ENCODE data around the gene VSX1.

VSX1 gene

DNA sequence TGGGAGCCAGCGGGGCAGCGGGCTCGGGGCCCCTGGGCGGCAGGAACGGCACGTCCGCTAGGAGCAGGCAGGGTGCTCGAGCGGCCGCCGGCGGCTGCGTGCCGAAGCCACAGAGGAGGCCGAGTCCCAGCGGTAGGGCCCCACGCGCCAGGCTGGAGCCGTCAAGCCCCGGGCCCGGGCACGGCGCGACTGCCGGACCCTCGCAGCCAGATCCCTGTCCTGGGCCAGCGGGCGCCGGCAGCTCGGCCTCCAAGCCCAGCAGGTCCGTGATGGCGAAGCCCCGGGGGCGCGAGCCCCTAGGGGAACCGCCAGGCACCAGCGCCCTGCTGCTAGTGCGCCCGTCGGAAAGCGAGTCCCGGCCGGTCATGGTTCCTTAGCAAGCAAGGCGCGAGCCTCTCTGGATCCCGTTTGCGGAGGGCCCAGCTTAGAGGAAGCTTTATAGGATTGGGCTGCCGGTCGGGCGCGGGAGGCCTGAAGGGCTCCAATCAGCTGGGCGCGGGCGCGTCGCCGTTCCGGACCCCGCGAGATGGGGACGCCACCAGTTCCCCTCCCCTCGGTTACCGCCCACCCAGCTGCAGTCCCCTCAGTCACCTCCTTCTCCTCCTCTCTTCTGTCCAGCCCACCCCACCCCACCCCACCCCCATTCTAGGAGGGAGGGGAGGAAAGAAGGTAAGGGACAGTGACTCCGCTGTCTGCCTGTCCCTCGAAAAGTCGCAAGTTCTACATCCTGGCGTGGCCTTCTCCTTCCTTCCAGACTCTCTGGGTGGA, at the start of gene VSX1:
Gene VSX1 (minus strand): TSS at position 412 of the 768 bp plus-strand sequence. CDS start 45 bp downstream, at position 367.
- H3K4me3 Mint-ChIP-seq: peak within 1 kb of the TSS; percentile 32
- peaks cover 6% of the 10 kb centered on the region for H3K36me3 Mint-ChIP-seq (ENCODE audit: insufficient read depth)
- no peak within 1 kb of the TSS for H3K27ac Mint-ChIP-seq (ENCODE audit: low read depth)
- H3K27me3 Mint-ChIP-seq: peaks cover 93% of the 10 kb centered on the region
- ATAC-seq (replicated peaks; ENCODE audit: extremely low read depth, poor library complexity, severe bottlenecking) (no peak), DNase-seq (ENCODE audit: low spot score in 2 of 2) (peak in 1 of 2 donors; percentile 10)
- no peaks in the 10 kb centered on the region for H3K9me3 Mint-ChIP-seq
- H3K4me1 Mint-ChIP-seq: peaks cover 22% of the 10 kb centered on the region

- H3K9me3 Mint-ChIP-seq: no peaks in the 10 kb centered on the region
- DNase-seq (ENCODE audit: low spot score in 2 of 2): no peak
- H3K27me3 Mint-ChIP-seq: peaks cover 39% of the 10 kb centered on the region
- H3K4me1 Mint-ChIP-seq: no peaks in the 10 kb centered on the region
- ATAC-seq (replicated peaks; ENCODE audit: extremely low read depth, poor library complexity, severe bottlenecking): no peak
- H3K36me3 Mint-ChIP-seq (ENCODE audit: insufficient read depth): no peaks in the 10 kb centered on the region
- H3K4me3 Mint-ChIP-seq: no peak overlapping the region
- H3K27ac Mint-ChIP-seq (ENCODE audit: low read depth): no peak overlapping the region
These were observed 48.0 kb upstream of the VSX1 start for GRCh38 chr20:25129908-25130307.

GRCh38 chr20:25129428-25129827, 47.5 kb upstream of the VSX1 start:
- Mint-ChIP-seq H3K27ac (ENCODE audit: low read depth) (no peak overlapping the region), H3K9me3 (no peaks in the 10 kb centered on the region), H3K4me1 (no peaks in the 10 kb centered on the region), H3K36me3 (ENCODE audit: insufficient read depth) (no peaks in the 10 kb centered on the region), H3K4me3 (no peak overlapping the region), H3K27me3 (peaks cover 37% of the 10 kb centered on the region)
- no peak for ATAC-seq (replicated peaks; ENCODE audit: extremely low read depth, poor library complexity, severe bottlenecking)
- no peak for DNase-seq (ENCODE audit: low spot score in 2 of 2)

- no peak overlapping the region for H3K4me3 Mint-ChIP-seq
- no peaks in the 10 kb centered on the region for H3K9me3 Mint-ChIP-seq
- peaks cover 29% of the 10 kb centered on the region for H3K27me3 Mint-ChIP-seq
- DNase-seq (ENCODE audit: low spot score in 2 of 2) (no peak), ATAC-seq (replicated peaks; ENCODE audit: extremely low read depth, poor library complexity, severe bottlenecking) (no peak)
- no peaks in the 10 kb centered on the region for H3K4me1 Mint-ChIP-seq
- no peaks in the 10 kb centered on the region for H3K36me3 Mint-ChIP-seq (ENCODE audit: insufficient read depth)
- H3K27ac Mint-ChIP-seq (ENCODE audit: low read depth): no peak overlapping the region
These were observed 46.7 kb upstream of the VSX1 start for GRCh38 chr20:25128649-25129048.

DNA sequence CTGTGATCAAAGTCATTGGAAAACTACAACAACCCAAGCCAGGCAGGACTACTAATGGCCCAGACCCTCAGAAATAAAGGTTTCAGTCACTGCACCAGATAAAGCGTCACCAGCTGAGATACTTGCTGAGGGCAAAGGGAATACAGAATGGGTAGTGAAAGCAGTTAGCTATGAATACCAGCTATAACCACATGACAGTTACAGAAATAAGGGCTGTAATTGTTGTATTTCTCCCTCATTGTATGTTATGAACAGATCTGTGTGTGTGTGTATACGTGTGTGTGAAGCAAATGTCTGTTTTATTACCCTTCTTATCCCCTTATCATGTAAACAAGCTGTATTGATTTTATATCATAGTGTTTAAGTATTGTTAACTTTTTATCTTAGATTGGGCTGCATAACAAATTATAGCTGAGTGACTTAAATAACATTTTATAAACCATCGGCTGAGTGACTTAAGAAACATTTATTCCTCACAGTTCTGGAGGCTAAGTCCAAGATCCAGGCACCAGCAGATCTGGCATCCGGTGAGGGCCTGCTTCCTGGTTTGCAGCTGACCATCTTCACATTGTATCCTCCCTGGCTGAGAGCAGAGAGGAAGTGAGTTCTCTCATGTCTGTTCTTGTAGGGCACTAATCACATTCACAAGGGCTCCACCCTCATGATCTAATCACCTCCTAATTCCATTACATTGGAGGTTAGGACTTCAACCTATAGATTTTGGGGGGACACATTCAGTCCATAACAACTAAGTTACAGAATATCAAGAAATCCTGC, 46.0 kb upstream of the VSX1 start:
- DNase-seq (ENCODE audit: low spot score in 2 of 2) (no peak), ATAC-seq (replicated peaks; ENCODE audit: extremely low read depth, poor library complexity, severe bottlenecking) (no peak)
- no peak overlapping the region for H3K27ac Mint-ChIP-seq (ENCODE audit: low read depth)
- peaks cover 22% of the 10 kb centered on the region for H3K27me3 Mint-ChIP-seq
- no peaks in the 10 kb centered on the region for H3K36me3 Mint-ChIP-seq (ENCODE audit: insufficient read depth)
- no peak overlapping the region for H3K4me3 Mint-ChIP-seq
- H3K4me1 Mint-ChIP-seq: no peaks in the 10 kb centered on the region
- no peaks in the 10 kb centered on the region for H3K9me3 Mint-ChIP-seq

GRCh38 chr20:25126204-25127029, 44.5 kb upstream of the VSX1 start:
- DNase-seq (ENCODE audit: low spot score in 2 of 2): no peak
- no peaks in the 10 kb centered on the region for H3K36me3 Mint-ChIP-seq (ENCODE audit: insufficient read depth)
- peaks cover 8% of the 10 kb centered on the region for H3K27me3 Mint-ChIP-seq
- H3K9me3 Mint-ChIP-seq: no peaks in the 10 kb centered on the region
- H3K27ac Mint-ChIP-seq (ENCODE audit: low read depth): no peak overlapping the region
- H3K4me3 Mint-ChIP-seq: no peak overlapping the region
- no peaks in the 10 kb centered on the region for H3K4me1 Mint-ChIP-seq
- no peak for ATAC-seq (replicated peaks; ENCODE audit: extremely low read depth, poor library complexity, severe bottlenecking)

DNA sequence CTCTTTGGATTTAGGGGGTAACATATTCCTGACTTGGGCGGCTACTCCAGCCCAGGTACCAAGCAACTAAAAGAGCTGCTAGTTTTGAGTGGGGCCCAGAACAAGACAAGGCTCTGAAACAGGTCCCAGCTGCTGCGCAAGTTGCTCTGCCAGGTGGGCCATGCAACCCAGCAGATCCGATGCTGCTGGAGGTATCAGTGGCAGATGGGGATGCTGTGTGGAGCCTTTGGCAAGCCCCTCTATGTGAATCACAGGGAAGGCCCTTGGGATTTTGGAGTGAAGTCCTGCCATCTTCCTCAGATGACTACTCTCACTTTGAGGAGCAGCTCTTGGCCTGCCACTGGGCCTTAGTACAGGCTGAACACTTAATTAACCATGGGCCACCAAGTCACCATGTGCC, 43.7 kb upstream of the VSX1 start:
- Mint-ChIP-seq H3K27me3 (peaks cover under 1% of the 10 kb centered on the region), H3K27ac (ENCODE audit: low read depth) (no peak overlapping the region), H3K36me3 (ENCODE audit: insufficient read depth) (no peaks in the 10 kb centered on the region), H3K4me1 (no peaks in the 10 kb centered on the region), H3K4me3 (no peak overlapping the region), H3K9me3 (no peaks in the 10 kb centered on the region)
- no peak for ATAC-seq (replicated peaks; ENCODE audit: extremely low read depth, poor library complexity, severe bottlenecking)
- DNase-seq (ENCODE audit: low spot score in 2 of 2): no peak

DNA sequence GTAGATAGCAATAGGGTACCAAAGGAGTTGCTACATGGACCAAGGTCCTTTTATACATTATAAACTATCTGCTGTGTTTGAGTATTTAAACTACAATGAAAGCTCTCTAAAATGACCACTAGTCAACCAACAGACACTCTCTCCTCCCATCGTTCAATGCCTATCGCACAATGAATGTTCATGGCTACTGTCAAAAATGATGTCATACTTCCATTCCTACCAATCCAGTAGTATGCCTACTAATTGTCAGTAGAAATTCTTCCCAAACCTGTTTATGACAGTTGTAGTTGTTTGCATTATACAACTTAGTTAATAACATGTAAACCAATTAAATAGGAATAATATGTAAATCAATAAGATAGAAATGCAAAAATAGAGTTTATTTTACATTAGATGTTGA, 39.0 kb upstream of the VSX1 start:
- DNase-seq (ENCODE audit: low spot score in 2 of 2) (no peak), ATAC-seq (replicated peaks; ENCODE audit: extremely low read depth, poor library complexity, severe bottlenecking) (no peak)
- H3K4me1 Mint-ChIP-seq: no peaks in the 10 kb centered on the region
- H3K9me3 Mint-ChIP-seq: no peaks in the 10 kb centered on the region
- peaks cover 8% of the 10 kb centered on the region for H3K27me3 Mint-ChIP-seq
- H3K27ac Mint-ChIP-seq (ENCODE audit: low read depth): no peak overlapping the region
- no peak overlapping the region for H3K4me3 Mint-ChIP-seq
- H3K36me3 Mint-ChIP-seq (ENCODE audit: insufficient read depth): peaks cover 2% of the 10 kb centered on the region

DNA sequence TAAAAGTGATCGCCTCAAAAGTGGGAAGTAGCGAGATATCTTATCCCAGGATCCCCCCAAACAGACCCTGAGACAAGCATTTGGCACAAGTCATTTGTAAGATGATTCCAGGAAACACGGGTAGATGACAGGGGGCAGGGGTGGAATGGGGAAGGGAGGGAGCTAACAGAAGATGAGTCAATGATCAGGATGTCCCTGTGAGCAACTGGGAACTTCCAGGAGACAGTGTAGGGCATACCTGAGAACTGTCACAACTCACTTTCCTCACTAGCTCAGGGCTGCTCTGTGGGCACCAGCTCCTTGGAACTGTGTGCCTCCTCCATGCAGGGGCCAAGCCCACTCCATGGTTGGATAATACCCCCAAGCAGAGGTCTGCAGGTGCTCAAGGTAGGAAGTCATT, 38.5 kb upstream of the VSX1 start:
- ATAC-seq (replicated peaks; ENCODE audit: extremely low read depth, poor library complexity, severe bottlenecking) (no peak), DNase-seq (ENCODE audit: low spot score in 2 of 2) (no peak)
- peaks cover 2% of the 10 kb centered on the region for H3K36me3 Mint-ChIP-seq (ENCODE audit: insufficient read depth)
- no peak overlapping the region for H3K27ac Mint-ChIP-seq (ENCODE audit: low read depth)
- no peaks in the 10 kb centered on the region for H3K4me1 Mint-ChIP-seq
- H3K9me3 Mint-ChIP-seq: no peaks in the 10 kb centered on the region
- H3K27me3 Mint-ChIP-seq: peaks cover 10% of the 10 kb centered on the region
- no peak overlapping the region for H3K4me3 Mint-ChIP-seq

DNA sequence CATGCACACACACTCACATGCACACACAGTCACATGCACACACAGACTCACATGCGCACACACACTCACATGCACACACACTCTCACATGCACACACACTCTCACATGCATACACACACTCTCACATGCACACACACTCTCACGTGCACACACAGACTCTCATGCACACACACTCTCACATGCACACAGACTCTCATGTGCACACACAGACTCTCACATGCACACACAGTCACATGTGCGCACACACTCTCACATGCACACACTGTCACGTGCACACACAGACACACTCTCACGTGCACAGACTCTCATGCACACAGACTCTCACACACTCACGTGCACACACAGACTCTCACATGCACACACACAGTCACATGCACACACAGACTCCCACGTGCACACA, 36.6 kb upstream of the VSX1 start:
- Mint-ChIP-seq H3K4me3 (no peak overlapping the region), H3K27ac (ENCODE audit: low read depth) (no peak overlapping the region)
- no peak for ATAC-seq (replicated peaks; ENCODE audit: extremely low read depth, poor library complexity, severe bottlenecking)

DNA sequence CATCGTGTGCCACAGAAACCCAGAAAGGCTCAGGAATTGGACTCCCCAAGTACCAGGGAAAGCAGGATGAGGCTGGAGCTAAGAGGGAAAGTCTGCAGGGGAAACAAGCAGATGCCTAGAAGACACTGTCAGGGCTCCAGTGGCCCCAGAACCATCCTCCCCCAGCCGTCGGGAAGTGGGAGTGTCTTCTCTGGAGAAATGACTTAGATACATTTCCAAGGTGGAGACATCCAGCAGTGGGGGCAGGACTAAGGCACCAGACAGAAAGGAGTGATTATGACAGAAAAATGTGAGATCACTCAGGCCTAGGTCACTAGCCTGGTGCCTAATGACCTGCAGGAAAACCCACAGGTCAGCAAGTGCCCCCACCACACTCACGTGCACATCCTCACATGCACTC, 36.0 kb upstream of the VSX1 start:
- peaks cover 21% of the 10 kb centered on the region for H3K27me3 Mint-ChIP-seq
- H3K9me3 Mint-ChIP-seq: no peaks in the 10 kb centered on the region
- no peak overlapping the region for H3K4me3 Mint-ChIP-seq
- H3K36me3 Mint-ChIP-seq (ENCODE audit: insufficient read depth): peaks cover 2% of the 10 kb centered on the region
- no peaks in the 10 kb centered on the region for H3K4me1 Mint-ChIP-seq
- ATAC-seq (replicated peaks; ENCODE audit: extremely low read depth, poor library complexity, severe bottlenecking) (no peak), DNase-seq (ENCODE audit: low spot score in 2 of 2) (no peak)
- no peak overlapping the region for H3K27ac Mint-ChIP-seq (ENCODE audit: low read depth)

More for the DNA sequence above, 36.6 kb upstream of the VSX1 start:
- DNase-seq (ENCODE audit: low spot score in 2 of 2): no peak
- Mint-ChIP-seq H3K4me1 (no peaks in the 10 kb centered on the region), H3K27me3 (peaks cover 21% of the 10 kb centered on the region), H3K9me3 (no peaks in the 10 kb centered on the region), H3K36me3 (ENCODE audit: insufficient read depth) (peaks cover 2% of the 10 kb centered on the region)

DNA sequence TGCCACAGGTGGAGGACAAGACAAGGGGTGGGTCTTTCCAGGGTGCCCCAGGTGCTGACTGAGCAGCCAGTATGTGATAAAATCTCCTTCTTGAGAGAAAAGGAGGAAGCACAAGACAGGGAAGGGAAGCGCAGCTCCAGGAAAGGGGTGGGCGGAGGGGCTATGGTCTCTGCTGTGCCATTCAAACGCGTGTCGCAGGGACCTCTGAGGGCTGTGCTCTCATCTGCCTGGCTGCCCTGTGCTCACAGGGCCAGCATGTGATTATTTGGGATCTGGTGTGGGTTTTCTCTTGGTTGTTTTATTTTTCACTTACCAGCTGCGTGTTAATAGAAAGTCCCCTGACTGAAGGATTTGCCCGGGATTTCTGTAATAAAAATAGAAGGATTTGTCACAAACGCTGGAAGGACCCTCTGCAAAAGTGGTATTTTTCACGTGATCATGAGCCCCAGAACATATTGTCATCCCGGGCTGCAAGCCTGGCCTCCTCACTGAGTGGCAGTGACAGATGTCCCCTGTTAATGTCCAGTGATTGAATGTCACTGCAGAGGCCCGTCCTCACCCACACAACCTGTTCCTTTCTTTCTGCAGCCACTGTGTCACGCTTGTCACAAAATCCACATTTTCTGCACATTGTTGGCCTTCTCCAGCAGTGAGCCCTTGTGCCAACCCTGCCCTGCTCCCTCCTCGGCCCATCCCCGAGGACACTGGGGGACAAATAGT, 35.0 kb upstream of the VSX1 start:
- Mint-ChIP-seq H3K27ac (ENCODE audit: low read depth) (no peak overlapping the region), H3K4me1 (no peaks in the 10 kb centered on the region), H3K36me3 (ENCODE audit: insufficient read depth) (peaks cover 2% of the 10 kb centered on the region), H3K27me3 (peaks cover 21% of the 10 kb centered on the region), H3K9me3 (no peaks in the 10 kb centered on the region), H3K4me3 (no peak overlapping the region)
- ATAC-seq (replicated peaks; ENCODE audit: extremely low read depth, poor library complexity, severe bottlenecking) (no peak), DNase-seq (ENCODE audit: low spot score in 2 of 2) (no peak)

Measured in central memory CD8-positive, alpha-beta T cell (primary cell).